ENCODE measurements around the gene HNRNPLL.

DNA sequence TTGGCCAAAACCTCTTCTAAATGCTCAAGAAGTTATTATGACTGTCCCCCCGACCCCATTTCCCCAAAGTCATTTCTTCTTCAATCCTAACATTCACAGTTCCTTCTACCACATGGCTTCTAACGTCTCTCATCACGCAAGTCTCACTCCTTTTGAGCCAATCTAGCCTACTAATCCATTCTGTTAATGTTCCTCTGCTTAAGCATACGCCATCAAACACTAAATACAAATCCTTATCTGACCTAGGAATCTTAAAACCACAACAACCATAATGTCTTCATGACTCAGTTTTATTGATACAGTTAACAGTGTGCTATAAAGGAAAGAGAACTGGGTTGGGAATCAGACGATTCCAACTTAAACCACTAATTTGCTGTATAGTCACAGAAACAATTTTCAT is 23.9 kb downstream of the HNRNPLL start:
- TF ChIP-seq, protein P1, sequence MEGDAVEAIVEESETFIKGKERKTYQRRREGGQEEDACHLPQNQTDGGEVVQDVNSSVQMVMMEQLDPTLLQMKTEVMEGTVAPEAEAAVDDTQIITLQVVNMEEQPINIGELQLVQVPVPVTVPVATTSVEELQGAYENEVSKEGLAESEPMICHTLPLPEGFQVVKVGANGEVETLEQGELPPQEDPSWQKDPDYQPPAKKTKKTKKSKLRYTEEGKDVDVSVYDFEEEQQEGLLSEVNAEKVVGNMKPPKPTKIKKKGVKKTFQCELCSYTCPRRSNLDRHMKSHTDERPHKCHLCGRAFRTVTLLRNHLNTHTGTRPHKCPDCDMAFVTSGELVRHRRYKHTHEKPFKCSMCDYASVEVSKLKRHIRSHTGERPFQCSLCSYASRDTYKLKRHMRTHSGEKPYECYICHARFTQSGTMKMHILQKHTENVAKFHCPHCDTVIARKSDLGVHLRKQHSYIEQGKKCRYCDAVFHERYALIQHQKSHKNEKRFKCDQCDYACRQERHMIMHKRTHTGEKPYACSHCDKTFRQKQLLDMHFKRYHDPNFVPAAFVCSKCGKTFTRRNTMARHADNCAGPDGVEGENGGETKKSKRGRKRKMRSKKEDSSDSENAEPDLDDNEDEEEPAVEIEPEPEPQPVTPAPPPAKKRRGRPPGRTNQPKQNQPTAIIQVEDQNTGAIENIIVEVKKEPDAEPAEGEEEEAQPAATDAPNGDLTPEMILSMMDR (IDR thresholded peaks at IDR 0.05) = no peak
- TF ChIP-seq POLR2A (IDR thresholded peaks at IDR 0.05) = no peak

Measured in gastroesophageal sphincter (tissue), 3 donors.